GM13976 (cell line): Measurements from ENCODE around the gene SUCLG2.

ENCODE experiments used
- DNase-seq: peaks from one replicate; pipeline ENCODE4 v3.0.0; 2012; ENCODE audit warnings: low spot score
- CTCF ChIP-seq: IDR thresholded peaks from 2 replicates; pipeline ENCODE4 v1.5.1; 2012; ENCODE audit warnings: borderline replicate concordance, mild to moderate bottlenecking; ENCODE audit not compliant: insufficient read depth; ENCODE audit errors: extremely low read depth, missing control alignments, control extremely low read depth
- in situ Hi-C: fragments of 300-500 bp; cut with MboI; formaldehyde crosslinking; loops from one replicate; pipeline ENCODE4 v1.12.0; 2022; ENCODE audit warnings: low sequenced_read_pairs, mixed read lengths, inconsistent platforms; ENCODE audit not compliant: unreplicated experiment

The SUCLG2 gene

GRCh38 chr3:67405193-67405592, 249.2 kb downstream of the SUCLG2 start:
- DNase-seq, result no peak
- in situ Hi-C loops, result no loop called here
- no peak for TF ChIP-seq CTCF

- TF ChIP-seq CTCF, result no peak
- in situ Hi-C loops, result no loop called here
- no peak for DNase-seq
Measured at GRCh38 chr3:67402873-67403272, 251.5 kb downstream of the SUCLG2 start.

GRCh38 chr3:67401921-67402320, 252.5 kb downstream of the SUCLG2 start:
- no peak for DNase-seq
- TF ChIP-seq CTCF, result no peak
- in situ Hi-C loops, result no loop called here

- in situ Hi-C loops, result no loop called here
- DNase-seq, result no peak
- TF ChIP-seq CTCF, result no peak
Measured at GRCh38 chr3:67400476-67400875, 253.9 kb downstream of the SUCLG2 start.

- DNase-seq, result peak; percentile 64
- no peak for TF ChIP-seq CTCF
- in situ Hi-C loops, result loop anchor here (10.0 kb wide), 1 partner anchor 396 kb away; no protein-coding TSS in a partner anchor
Measured at GRCh38 chr3:67389176-67389575, 265.2 kb downstream of the SUCLG2 start.

GRCh38 chr3:67388738-67389137, 265.7 kb downstream of the SUCLG2 start:
- TF ChIP-seq CTCF, result no peak
- in situ Hi-C loops, result loop anchor here (10.0 kb wide), 1 partner anchor 396 kb away; no protein-coding TSS in a partner anchor
- no peak for DNase-seq

- in situ Hi-C loops, result loop anchor here (10.0 kb wide), 1 partner anchor 398 kb away; no protein-coding TSS in a partner anchor
- DNase-seq, result no peak
- no peak for TF ChIP-seq CTCF
Measured at GRCh38 chr3:67386451-67386850, 268.0 kb downstream of the SUCLG2 start.
